Loucy (cell line): ENCODE results near the gene TENM4.

Experiments
- H2AFZ ChIP-seq: fragments of 200-600 bp; sonication (generic); 2 replicates; pipeline ENCODE4 v1.6.0; 2016; ENCODE audit warnings: antibody characterized with exemption, mild to moderate bottlenecking, low read length, moderate library complexity
- H3F3A ChIP-seq: fragments of 200-600 bp; 2 replicates; pipeline ENCODE4 v1.6.0; 2016; ENCODE audit warnings: antibody characterized with exemption, low read depth, mild to moderate bottlenecking
- H3K27me3 ChIP-seq: fragments of 200-600 bp; sonication (generic); 2 replicates; pipeline ENCODE4 v1.6.1; 2014; ENCODE audit warnings: low read length, mild to moderate bottlenecking; ENCODE audit not compliant: insufficient read depth, poor library complexity, severe bottlenecking
- H3K36me3 ChIP-seq: fragments of 200-600 bp; sonication (generic); 2 replicates; pipeline ENCODE4 v1.6.1; 2016; ENCODE audit warnings: low read length; ENCODE audit not compliant: insufficient read depth
- H3K4me1 ChIP-seq: fragments of 200-600 bp; sonication (generic); 2 replicates; pipeline ENCODE4 v1.5.1; 2014; ENCODE audit warnings: low read length, mild to moderate bottlenecking; ENCODE audit not compliant: insufficient read depth, poor library complexity, severe bottlenecking
- H3K4me2 ChIP-seq: fragments of 200-600 bp; sonication (generic); 2 replicates; pipeline ENCODE4 v1.6.0; 2014; ENCODE audit warnings: antibody characterized with exemption, low read length, low read depth, mild to moderate bottlenecking; ENCODE audit not compliant: poor library complexity, severe bottlenecking
- H3K4me3 ChIP-seq: fragments of 200-600 bp; sonication (generic); 2 replicates; pipeline ENCODE4 v1.5.1; 2014; ENCODE audit warnings: low read length, mild to moderate bottlenecking, mixed read lengths; ENCODE audit not compliant: poor library complexity, severe bottlenecking
- H3K79me2 ChIP-seq: fragments of 200-600 bp; sonication (generic); 2 replicates; pipeline ENCODE4 v1.6.1; 2014; ENCODE audit warnings: low read length; ENCODE audit not compliant: insufficient read depth
- H3K9ac ChIP-seq: fragments of 200-600 bp; sonication (generic); 2 replicates; pipeline ENCODE4 v1.6.0; 2014; ENCODE audit warnings: mild to moderate bottlenecking, low read depth, low read length, moderate library complexity; ENCODE audit not compliant: poor library complexity, severe bottlenecking
- H3K9me2 ChIP-seq: fragments of 200-600 bp; sonication (generic); replicated peaks from 2 replicates; pipeline ENCODE4 v1.6.1; 2016; ENCODE audit warnings: low read depth, low read length, mixed read lengths
- H3K9me3 ChIP-seq: fragments of 200-600 bp; sonication (generic); 2 replicates; pipeline ENCODE4 v1.6.1; 2014; ENCODE audit warnings: mild to moderate bottlenecking, antibody characterized with exemption, low read length, low read depth; ENCODE audit not compliant: insufficient read depth
- H4K20me1 ChIP-seq: fragments of 200-600 bp; sonication (generic); 2 replicates; pipeline ENCODE4 v1.6.0; 2014; ENCODE audit warnings: antibody characterized with exemption, low read length, mild to moderate bottlenecking; ENCODE audit not compliant: insufficient read depth, poor library complexity, severe bottlenecking
- EZH2phosphoT487 ChIP-seq: fragments of 200-600 bp; IDR thresholded peaks from 2 replicates; pipeline ENCODE4 v1.6.1; 2018; ENCODE audit warnings: antibody characterized with exemption, mild to moderate bottlenecking, moderate library complexity, borderline replicate concordance
- TF ChIP-seq, protein P1 (sequence below): fragments of 200-600 bp; sonication (generic); conservative IDR thresholded peaks from 2 replicates; pipeline ENCODE4 v1.5.1; 2014; ENCODE audit warnings: mild to moderate bottlenecking, antibody characterized with exemption, low read length

Gene TENM4

GRCh38 chr11:79028225-79028624 lies 412.6 kb downstream of the TENM4 start:
- TF ChIP-seq, protein P1, sequence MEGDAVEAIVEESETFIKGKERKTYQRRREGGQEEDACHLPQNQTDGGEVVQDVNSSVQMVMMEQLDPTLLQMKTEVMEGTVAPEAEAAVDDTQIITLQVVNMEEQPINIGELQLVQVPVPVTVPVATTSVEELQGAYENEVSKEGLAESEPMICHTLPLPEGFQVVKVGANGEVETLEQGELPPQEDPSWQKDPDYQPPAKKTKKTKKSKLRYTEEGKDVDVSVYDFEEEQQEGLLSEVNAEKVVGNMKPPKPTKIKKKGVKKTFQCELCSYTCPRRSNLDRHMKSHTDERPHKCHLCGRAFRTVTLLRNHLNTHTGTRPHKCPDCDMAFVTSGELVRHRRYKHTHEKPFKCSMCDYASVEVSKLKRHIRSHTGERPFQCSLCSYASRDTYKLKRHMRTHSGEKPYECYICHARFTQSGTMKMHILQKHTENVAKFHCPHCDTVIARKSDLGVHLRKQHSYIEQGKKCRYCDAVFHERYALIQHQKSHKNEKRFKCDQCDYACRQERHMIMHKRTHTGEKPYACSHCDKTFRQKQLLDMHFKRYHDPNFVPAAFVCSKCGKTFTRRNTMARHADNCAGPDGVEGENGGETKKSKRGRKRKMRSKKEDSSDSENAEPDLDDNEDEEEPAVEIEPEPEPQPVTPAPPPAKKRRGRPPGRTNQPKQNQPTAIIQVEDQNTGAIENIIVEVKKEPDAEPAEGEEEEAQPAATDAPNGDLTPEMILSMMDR, result no peak
- TF ChIP-seq EZH2phosphoT487, result no peak
- H3K9me2 ChIP-seq, result no peaks in the 10 kb centered on the region
- H4K20me1 ChIP-seq, result no peaks in the 10 kb centered on the region
- H2AFZ ChIP-seq, result no peak overlapping the region
- no peak overlapping the region for H3K4me3 ChIP-seq
- H3K4me1 ChIP-seq, result peaks cover 6% of the 10 kb centered on the region
- H3K9ac ChIP-seq, result no peak overlapping the region
- H3K36me3 ChIP-seq, result no peaks in the 10 kb centered on the region
- peaks cover 19% of the 10 kb centered on the region for H3K27me3 ChIP-seq
- H3F3A ChIP-seq, result no peaks in the 10 kb centered on the region
- no peak overlapping the region for H3K4me2 ChIP-seq
- no peaks in the 10 kb centered on the region; the same call in 1 of the 2 replicates for H3K9me3 ChIP-seq
- no peaks in the 10 kb centered on the region for H3K79me2 ChIP-seq

- Histone ChIP-seq H3K27me3 (peaks cover 19% of the 10 kb centered on the region), H3K36me3 (no peaks in the 10 kb centered on the region), H3K9ac (no peak overlapping the region), H3F3A (no peaks in the 10 kb centered on the region), H3K9me3 (no peaks in the 10 kb centered on the region; the same call in 1 of the 2 replicates), H2AFZ (no peak overlapping the region), H3K4me2 (no peak overlapping the region), H3K4me3 (no peak overlapping the region), H3K4me1 (peaks cover 6% of the 10 kb centered on the region), H3K79me2 (no peaks in the 10 kb centered on the region), H4K20me1 (no peaks in the 10 kb centered on the region), H3K9me2 (no peaks in the 10 kb centered on the region)
- TF ChIP-seq, protein P1, result no peak
- no peak for TF ChIP-seq EZH2phosphoT487
These were observed 413.9 kb downstream of the TENM4 start for GRCh38 chr11:79026803-79027445.

- H4K20me1 ChIP-seq, result no peaks in the 10 kb centered on the region
- no peak overlapping the region for H3K9ac ChIP-seq
- peaks cover 19% of the 10 kb centered on the region for H3K27me3 ChIP-seq
These were observed 415.2 kb downstream of the TENM4 start for GRCh38 chr11:79025622-79026021.

More at GRCh38 chr11:79025622-79026021, 415.2 kb downstream of the TENM4 start:
- no peaks in the 10 kb centered on the region for H3K9me3 ChIP-seq
- no peaks in the 10 kb centered on the region for H3F3A ChIP-seq
- no peak overlapping the region for H3K4me2 ChIP-seq
- no peak overlapping the region for H3K4me3 ChIP-seq
- no peaks in the 10 kb centered on the region for H3K79me2 ChIP-seq
- TF ChIP-seq, protein P1, result no peak
- no peak for TF ChIP-seq EZH2phosphoT487
- no peaks in the 10 kb centered on the region for H3K9me2 ChIP-seq
- no peak overlapping the region for H2AFZ ChIP-seq
- peaks cover 6% of the 10 kb centered on the region for H3K4me1 ChIP-seq
- no peaks in the 10 kb centered on the region for H3K36me3 ChIP-seq
